Dermis microvascular lymphatic vessel endothelial cell (primary cell): Measurements from ENCODE around the gene TMEM186. TPM values are rescaled to one million over a fixed set of nuclear protein-coding genes. Genes with fewer than 3 reads are reported as not detected.
"Not testable (repeated sequence)": the region's sequence is repeated elsewhere in the genome, so short reads cannot be mapped to it uniquely, and the experiment has no call there.

ENCODE experiments used
- DNase-seq, 2 donors: peaks; one replicate each; pipeline versions ENCODE4 v3.0.0 to v3.0.0-alpha.2; 2010; ENCODE audit warnings: low read depth in 2 of 2
- total RNA-seq: library from RNA; depleted of rRNA; stranded (reverse); fragments of >200 nt; gene quantifications from 2 replicates; pipeline ENCODE4 v1.2.1, GENCODE V29; 2014

The TMEM186 gene
- total RNA-seq, 1 donor from 2014 or later: 4.4 TPM

DNA sequence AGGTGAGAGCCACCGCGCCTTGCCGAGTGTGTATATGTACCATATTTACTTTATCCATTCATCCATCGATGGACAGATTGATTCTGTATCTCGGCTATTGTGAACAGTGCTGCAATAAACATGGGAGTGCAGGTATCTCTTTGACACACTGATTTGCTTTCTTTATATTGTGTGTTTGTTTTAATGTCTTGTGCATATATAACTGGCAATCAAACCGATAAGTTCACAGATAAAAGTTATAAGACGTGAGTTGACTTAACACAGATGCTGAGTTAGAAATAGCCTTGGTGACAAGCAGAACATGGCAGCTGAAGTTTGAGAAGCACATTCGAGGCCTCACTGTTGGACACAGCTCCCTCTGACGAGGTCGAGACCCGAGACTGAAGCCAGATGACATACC is 23.2 kb downstream of the TMEM186 start:
- DNase-seq: no peak

- no peak for DNase-seq
Measured at GRCh38 chr16:8773537-8773936, 23.9 kb downstream of the TMEM186 start.

DNA sequence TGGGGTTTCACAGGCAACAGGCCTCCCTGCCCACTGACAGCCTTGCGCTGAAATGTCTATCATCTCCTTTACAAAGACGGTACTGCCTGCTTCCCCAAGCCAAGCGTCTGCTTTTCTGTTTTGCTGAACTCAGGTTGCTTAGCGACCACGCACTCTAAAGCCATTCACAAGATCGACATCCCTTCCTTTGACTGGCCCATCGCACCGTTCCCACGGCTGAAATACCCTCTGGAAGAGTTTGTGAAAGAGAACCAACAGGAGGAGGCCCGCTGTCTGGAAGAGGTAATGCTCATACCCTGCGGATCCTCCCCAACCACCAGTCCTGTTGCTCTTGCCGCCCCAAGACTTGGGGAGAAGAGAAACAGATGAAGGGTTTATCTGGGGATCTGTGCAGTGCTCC is 28.7 kb downstream of the TMEM186 start:
- DNase-seq: no peak

- DNase-seq: no peak
Measured at GRCh38 chr16:8768283-8768682, 29.2 kb downstream of the TMEM186 start.

DNA sequence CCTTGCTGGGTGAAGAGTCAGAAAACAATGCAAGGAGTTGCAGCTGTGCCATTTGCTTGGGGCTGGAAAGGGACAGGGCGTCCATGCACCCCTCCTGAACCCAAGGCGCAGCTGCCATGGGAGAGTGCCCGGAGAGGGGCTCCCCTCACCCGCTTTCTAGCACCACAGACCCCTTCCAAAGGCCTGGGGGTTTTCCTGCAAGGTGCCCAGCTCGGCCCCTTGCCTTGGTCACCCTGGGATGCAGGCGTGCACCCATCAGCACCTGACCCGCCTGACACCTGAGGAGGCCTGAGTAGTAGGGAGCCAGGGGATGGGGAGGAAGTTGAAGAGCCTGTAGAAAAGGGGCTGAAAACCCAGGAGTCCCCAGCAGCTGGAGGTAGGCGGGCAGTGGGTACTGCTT is 30.3 kb downstream of the TMEM186 start:
- DNase-seq: no peak

- DNase-seq: no peak
Measured at GRCh38 chr16:8764525-8765250, 32.8 kb downstream of the TMEM186 start.

DNA sequence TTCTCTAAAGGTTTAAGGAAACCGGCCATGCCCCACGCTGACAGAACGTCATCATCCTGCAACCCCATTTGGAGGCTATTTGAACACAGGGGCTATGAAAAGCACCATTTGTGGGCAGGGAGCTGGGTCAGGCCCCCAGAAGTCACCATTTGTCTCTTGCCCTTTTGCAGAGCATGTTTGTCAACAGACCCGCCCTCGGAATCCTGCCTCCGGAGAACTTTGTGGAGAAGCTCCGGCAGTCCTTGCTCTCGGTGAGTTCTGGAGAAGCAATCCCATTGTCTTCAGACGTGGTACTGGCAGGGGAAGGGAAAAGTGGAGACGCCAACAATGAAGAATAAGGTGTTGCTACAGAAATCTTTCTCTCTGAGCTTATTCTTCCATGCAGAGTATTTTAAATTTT is 33.5 kb downstream of the TMEM186 start:
- DNase-seq: no peak

DNA sequence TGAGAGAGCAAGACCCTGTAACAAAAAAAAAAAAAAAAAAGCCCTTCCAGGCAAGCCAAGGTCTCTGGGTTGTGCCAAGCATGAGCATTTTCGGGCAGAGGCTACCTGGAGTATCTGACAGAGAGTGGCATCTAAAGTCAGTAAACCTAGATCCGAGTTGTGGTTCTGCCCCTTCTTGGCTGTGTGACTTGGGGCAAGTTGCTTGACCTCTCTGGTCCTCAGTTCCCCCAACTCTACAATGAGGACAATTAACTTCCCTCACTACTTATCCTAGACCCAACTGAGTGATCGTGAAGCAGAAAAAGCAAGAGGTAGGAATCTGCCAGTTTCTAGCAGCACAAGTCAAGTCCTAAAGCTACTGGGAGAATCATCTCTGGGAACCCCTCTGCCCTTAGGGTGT is 34.4 kb downstream of the TMEM186 start:
- DNase-seq: no peak

GRCh38 chr16:8762254-8762653 is 35.2 kb downstream of the TMEM186 start:
- no peak for DNase-seq

DNA sequence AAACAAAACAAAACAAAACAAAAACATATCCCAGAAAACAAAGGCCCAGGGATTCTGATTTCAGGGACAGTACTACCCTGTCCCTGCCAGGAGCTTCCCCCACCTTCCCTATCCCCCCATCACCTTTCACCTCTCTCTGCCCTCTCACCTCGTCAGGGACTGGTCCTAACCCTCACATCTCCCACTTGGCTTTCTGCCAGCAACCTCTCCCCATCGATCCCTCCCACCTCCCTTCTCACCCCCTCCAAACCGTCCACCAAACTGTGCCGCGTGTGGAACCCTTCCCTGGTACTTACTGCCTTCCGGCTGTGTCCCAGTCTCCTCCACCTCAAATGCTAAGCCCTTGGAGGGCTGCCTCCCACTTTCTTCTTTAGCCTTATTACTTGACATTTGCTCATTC is 36.4 kb downstream of the TMEM186 start:
- no peak for DNase-seq

DNA sequence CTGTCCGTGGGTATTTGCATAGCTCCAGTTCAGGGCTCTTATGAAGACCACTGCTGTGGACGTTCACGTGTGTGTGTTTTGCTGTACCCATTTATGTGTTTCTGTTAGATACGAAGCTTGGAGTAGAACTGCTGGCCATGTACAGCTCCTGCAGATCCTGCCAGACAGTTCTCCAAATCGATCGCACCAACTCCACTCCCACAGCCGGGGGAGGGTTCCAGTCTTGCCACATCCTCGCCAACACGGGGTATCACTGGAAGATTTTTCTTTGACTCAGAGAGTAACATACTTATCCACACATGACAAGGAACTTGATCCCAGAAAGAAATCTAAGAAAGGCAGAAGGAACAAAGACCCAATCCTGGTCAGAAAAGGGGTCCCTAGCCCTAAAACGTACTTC is 37.4 kb downstream of the TMEM186 start:
- DNase-seq: no peak

- DNase-seq: no peak
Measured at GRCh38 chr16:8758022-8758421, 39.4 kb downstream of the TMEM186 start.

DNA sequence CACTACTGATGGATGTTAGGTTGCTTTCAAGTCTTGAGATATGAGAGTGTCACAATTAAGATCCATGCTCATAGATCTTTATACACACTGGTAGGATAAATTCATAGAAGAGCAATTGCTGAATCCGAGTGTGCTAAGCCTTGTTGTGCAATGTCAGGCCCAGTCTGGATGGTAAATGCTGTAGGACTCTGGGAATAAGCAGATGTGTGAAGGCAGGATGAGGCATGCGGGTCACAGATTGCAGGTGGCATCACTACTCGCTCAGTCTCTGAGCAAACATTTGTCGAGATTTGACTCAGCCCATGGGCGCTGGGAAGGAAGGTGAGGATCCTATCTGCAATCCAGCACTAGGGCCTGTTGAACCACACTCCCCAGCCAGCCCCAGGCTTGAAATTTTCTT is 40.7 kb downstream of the TMEM186 start:
- DNase-seq: no peak

- no peak for DNase-seq
Measured at GRCh38 chr16:8753416-8754054, 43.9 kb downstream of the TMEM186 start.

GRCh38 chr16:8752706-8753105 is 44.7 kb downstream of the TMEM186 start:
- DNase-seq: no peak

DNA sequence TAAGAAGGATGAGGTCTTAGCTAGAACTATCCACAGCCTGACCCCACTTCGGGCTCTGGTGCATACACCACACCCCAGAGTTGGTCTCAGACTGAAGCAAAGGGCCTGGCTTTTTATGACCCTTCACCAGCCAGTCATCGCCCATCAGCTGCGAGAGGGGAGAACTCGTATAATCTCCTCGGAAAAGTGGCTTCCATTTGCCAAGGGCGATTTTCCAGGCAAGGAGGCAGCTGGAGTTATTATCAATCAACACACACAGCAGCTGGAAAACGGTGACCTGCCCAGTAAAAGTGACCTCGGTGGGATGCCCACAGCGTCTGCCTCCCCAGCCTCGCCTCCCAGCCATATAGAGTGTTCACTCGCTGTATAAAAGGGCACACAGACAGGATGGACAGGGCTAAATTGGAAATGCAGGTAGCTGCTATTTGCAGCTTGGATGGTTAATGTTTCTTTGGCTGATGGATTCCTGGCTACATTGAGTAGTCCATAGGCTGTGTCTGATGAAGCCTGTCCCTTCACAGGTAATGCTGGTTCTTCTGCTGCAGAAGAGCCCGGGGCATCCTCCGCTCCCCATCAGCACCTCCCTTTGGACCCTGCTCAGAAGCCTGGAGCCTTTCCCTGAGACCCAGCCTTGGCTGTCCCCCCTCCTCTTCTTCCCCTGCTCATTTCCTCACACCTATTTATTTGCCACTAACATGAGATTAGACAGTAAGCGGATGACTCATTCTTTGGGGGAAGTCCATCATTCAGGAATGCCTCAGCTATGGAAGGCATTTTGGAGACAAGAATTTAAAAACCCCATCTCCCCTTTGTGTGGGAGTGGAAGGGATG is 45.7 kb downstream of the TMEM186 start:
- peak; percentile 14 to 51 for DNase-seq

GRCh38 chr16:8748944-8749343 is 48.5 kb downstream of the TMEM186 start:
- DNase-seq: not testable (repeated sequence)

Other genes with a start within 250 kb of the TMEM186 start
- not detected in 2 replicates for gene TMEM114, start 207.1 kb downstream of the TMEM186 start, total RNA-seq
- 8.9 and 14.9 TPM in 2 replicates for gene METTL22, start 175.9 kb downstream of the TMEM186 start, total RNA-seq
- 1.2 and 2.0 TPM in 2 replicates for gene ABAT, start 123.0 kb downstream of the TMEM186 start, total RNA-seq
- 13.5 and 17.8 TPM in 2 replicates for gene PMM2, start 200 bp upstream of the TMEM186 start, total RNA-seq
- 148 and 152 TPM in 2 replicates for gene CARHSP1, start 71.4 kb upstream of the TMEM186 start, total RNA-seq
- gene LITAFD, start 84.7 kb upstream of the TMEM186 start, total RNA-seq: not detected in 2 replicates
- 42.0 and 52.1 TPM in 2 replicates for gene USP7, start 166.3 kb upstream of the TMEM186 start, total RNA-seq